GM19099 (cell line): ENCODE data around the gene AKAP4.

Experiments
- POLR2A ChIP-seq: IDR thresholded peaks from 3 replicates; pipeline ENCODE4 v1.6.1; 2011; ENCODE audit warnings: low read depth; ENCODE audit not compliant: insufficient read length; ENCODE audit errors: extremely low read depth

The AKAP4 gene

GRCh38 chrX:50157545-50158135, 43.2 kb downstream of the AKAP4 start:
- TF ChIP-seq POLR2A: no peak

- no peak for TF ChIP-seq POLR2A
Measured at GRCh38 chrX:50154429-50154828, 46.4 kb downstream of the AKAP4 start.

GRCh38 chrX:50152456-50152855, 48.4 kb downstream of the AKAP4 start:
- TF ChIP-seq POLR2A: no peak

GRCh38 chrX:50147972-50148371, 52.8 kb downstream of the AKAP4 start:
- TF ChIP-seq POLR2A: no peak
